Measurements from ENCODE around the gene YJU2.

DNA sequence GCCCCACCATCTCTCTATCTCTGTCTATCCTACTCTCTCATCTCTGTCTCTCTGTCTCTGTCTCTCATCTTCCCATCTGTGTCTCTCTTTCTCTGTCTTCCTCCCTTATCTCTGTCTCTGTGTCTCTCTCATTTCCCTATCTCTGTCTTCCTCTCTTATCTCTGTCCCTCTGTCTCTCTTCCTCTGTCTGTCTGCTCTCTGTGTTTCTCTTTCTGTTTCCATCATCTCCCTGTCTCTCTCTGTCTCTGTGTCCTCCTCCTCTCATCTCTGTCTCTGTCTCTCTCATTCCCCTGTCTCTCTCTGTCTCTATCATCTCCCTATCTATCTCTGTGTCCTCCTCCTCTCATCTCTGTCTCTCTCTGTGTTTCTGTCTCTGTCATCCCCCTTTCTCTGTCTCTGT is 19.1 kb upstream of the YJU2 start:
- TF ChIP-seq YY1 (IDR thresholded peaks at IDR 0.05; ENCODE audit: insufficient read depth, insufficient read length) (no peak), ZNF274 (IDR thresholded peaks at IDR 0.05; ENCODE audit: low read depth, low read length) (no peak)
